ENCODE measurements around the gene PADI3. TPM values are rescaled to one million over a fixed set of nuclear protein-coding genes. Genes with fewer than 3 reads are reported as not detected.

Gene PADI3
- total and polyA plus RNA-seq, 12 donors, result not detected

- H3K4me1 ChIP-seq (replicated peaks in 1 of 2), result no peaks in the 10 kb centered on the region
- H3K36me3 ChIP-seq (replicated peaks in 1 of 2), result no peaks in the 10 kb centered on the region
- TF ChIP-seq CTCF (IDR thresholded peaks at IDR 0.05) (no peak), POLR2A (IDR thresholded peaks at IDR 0.05) (no peak)
- H3K27ac ChIP-seq, result no peak overlapping the region
- no peak for DNase-seq
- intact Hi-C loops (cut with DNase I), result no loop called here
- 67 to 84% (median 79%) methylated on average over 5 of the region's 5 CpGs for WGBS, 4 donors
- no peaks in the 10 kb centered on the region for H3K9me3 ChIP-seq (replicated peaks in 1 of 3)
- H3K4me3 ChIP-seq, result no peak overlapping the region
- peaks cover 8% of the 10 kb centered on the region for H3K27me3 ChIP-seq
These were observed 47.2 kb downstream of the PADI3 start for GRCh38 chr1:17296086-17296485.

GRCh38 chr1:17297991-17298390 is 49.1 kb downstream of the PADI3 start:
- intact Hi-C loops (cut with DNase I), result no loop called here
- peaks cover 4% of the 10 kb centered on the region for H3K27me3 ChIP-seq
- H3K4me1 ChIP-seq (replicated peaks in 1 of 2), result no peaks in the 10 kb centered on the region
- no peak for DNase-seq
- no peak overlapping the region for H3K4me3 ChIP-seq
- no peaks in the 10 kb centered on the region for H3K36me3 ChIP-seq (replicated peaks in 1 of 2)
- no peak overlapping the region for H3K27ac ChIP-seq
- TF ChIP-seq POLR2A (IDR thresholded peaks at IDR 0.05), result no peak
- TF ChIP-seq CTCF (IDR thresholded peaks at IDR 0.05), result no peak
- no peaks in the 10 kb centered on the region for H3K9me3 ChIP-seq (replicated peaks in 1 of 3)
- 71 to 89% (median 76%) methylated on average over 7 of the region's 7 CpGs for WGBS, 4 donors

GRCh38 chr1:17301767-17302166 is 52.9 kb downstream of the PADI3 start:
- WGBS, 4 donors, result 70 to 84% (median 76%) methylated on average over 5 of the region's 5 CpGs

GRCh38 chr1:17304151-17304825 is 55.4 kb downstream of the PADI3 start:
- Histone ChIP-seq H3K27ac (no peak overlapping the region), H3K9me3 (replicated peaks in 1 of 3) (no peaks in the 10 kb centered on the region), H3K4me3 (no peak overlapping the region), H3K27me3 (peaks cover 9% of the 10 kb centered on the region), H3K36me3 (replicated peaks in 1 of 2) (no peaks in the 10 kb centered on the region), H3K4me1 (replicated peaks in 1 of 2) (no peaks in the 10 kb centered on the region)
- WGBS, 4 donors, result 44 to 63% (median 51%) methylated on average over 6 of the region's 6 CpGs
- TF ChIP-seq CTCF (IDR thresholded peaks at IDR 0.05), result no peak
- no peak for TF ChIP-seq POLR2A (IDR thresholded peaks at IDR 0.05)
- intact Hi-C loops (cut with DNase I), result no loop called here
- DNase-seq, result no peak

More at GRCh38 chr1:17301767-17302166, 52.9 kb downstream of the PADI3 start:
- H3K27ac ChIP-seq, result no peak overlapping the region
- H3K4me3 ChIP-seq, result no peak overlapping the region
- H3K4me1 ChIP-seq (replicated peaks in 1 of 2), result no peaks in the 10 kb centered on the region
- H3K27me3 ChIP-seq, result no peaks in the 10 kb centered on the region
- intact Hi-C loops (cut with DNase I), result no loop called here
- no peaks in the 10 kb centered on the region for H3K9me3 ChIP-seq (replicated peaks in 1 of 3)
- no peak for DNase-seq
- no peaks in the 10 kb centered on the region for H3K36me3 ChIP-seq (replicated peaks in 1 of 2)
- TF ChIP-seq CTCF (IDR thresholded peaks at IDR 0.05), result no peak
- no peak for TF ChIP-seq POLR2A (IDR thresholded peaks at IDR 0.05)

Data from adrenal gland (tissue), 12 donors.